NOMO-1 treated with dmso at 0.1 percent for 144 hours (cell line): ENCODE results near the gene ASAH2B.

Experiments used
- DNase-seq: peaks from one replicate; lab custom pipeline; 2025; ENCODE audit not compliant: unreplicated experiment; lab: John Stamatoyannopoulos, UW

ASAH2B gene

DNA sequence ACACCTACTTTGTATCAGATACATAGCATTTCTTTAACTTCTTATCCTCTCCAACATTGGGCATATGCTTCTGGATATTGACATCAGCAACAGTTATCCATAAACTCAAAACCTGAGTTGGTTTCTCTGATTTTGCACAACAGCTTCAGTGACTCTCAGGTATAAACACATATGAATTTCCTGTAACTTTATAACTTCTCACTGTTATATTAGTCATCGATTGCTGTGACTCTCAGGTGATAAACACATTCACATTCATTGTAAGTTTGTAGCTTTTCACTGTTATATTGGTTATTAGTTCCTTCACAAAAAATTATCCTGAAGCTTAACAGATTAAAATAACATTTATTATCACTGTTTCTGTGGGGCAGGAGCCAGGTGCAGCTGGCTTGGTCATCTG, 57.0 kb downstream of the ASAH2B start:
- DNase-seq, result no peak

DNA sequence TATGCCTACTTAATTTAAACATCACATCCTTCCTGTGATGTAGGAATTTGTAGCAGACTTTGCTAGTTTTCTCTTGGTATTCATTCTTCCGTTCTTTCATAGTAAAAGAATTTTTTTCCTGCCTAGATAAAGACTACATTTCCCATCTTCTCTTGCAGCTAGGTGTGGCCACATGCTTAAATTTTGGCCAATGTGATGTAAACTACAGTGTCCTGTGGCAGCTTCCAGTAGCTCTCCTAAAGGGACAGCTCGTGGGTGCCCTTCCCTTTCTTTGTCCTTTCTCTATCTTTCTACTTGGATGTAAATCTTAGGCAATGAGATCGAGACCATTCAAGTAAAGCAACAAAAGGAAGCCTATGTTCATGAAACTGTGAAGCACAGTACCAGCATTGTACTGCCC, 58.6 kb downstream of the ASAH2B start:
- DNase-seq, result no peak

DNA sequence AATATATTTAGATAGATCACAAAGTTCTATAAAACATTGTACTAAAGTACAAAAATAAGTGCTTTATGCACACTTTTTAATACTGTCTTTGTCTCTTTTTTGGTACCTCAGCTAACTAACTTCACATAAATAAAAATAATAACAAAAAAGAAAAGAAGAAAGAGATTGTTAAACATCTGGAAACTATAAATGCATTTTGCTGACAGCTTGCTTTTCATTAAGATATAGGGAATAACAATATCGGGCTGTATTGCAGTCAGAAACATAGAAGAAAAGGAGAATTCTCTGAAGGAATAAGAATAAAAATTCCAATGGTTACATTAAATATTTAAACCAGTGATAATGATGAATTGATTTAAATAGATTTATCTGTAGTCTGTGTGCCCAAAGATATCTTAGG, 59.9 kb downstream of the ASAH2B start:
- no peak for DNase-seq

DNA sequence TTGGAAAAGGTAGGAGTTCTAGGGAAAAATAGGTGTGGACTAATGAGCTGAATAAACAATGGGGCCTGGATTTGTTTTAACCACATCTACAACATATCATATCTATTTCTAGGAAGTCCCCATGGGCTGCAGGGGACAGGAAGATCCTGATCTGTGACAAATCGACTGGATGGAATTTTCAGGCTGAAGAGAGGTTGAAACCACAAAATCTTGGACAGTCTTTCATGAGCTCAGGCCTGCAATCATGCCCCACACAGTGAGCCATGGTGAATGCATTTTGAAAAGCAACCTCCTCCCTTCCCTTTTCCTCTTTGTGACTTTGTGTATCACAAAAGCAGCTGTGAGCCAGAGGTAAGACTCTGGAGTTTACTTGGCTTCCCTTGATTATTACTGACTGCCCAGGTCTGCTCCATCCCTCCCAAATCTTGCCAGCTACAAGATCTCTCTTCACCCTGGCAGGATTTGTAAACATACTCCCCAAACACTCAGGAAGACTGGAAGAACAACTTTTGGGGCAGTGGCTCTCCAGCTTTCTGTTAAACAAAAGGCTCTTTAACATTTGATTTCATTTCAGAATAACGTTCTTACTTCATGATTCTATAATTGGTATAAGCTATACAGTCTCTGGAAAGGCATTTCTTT, 66.4 kb downstream of the ASAH2B start:
- no peak for DNase-seq

DNA sequence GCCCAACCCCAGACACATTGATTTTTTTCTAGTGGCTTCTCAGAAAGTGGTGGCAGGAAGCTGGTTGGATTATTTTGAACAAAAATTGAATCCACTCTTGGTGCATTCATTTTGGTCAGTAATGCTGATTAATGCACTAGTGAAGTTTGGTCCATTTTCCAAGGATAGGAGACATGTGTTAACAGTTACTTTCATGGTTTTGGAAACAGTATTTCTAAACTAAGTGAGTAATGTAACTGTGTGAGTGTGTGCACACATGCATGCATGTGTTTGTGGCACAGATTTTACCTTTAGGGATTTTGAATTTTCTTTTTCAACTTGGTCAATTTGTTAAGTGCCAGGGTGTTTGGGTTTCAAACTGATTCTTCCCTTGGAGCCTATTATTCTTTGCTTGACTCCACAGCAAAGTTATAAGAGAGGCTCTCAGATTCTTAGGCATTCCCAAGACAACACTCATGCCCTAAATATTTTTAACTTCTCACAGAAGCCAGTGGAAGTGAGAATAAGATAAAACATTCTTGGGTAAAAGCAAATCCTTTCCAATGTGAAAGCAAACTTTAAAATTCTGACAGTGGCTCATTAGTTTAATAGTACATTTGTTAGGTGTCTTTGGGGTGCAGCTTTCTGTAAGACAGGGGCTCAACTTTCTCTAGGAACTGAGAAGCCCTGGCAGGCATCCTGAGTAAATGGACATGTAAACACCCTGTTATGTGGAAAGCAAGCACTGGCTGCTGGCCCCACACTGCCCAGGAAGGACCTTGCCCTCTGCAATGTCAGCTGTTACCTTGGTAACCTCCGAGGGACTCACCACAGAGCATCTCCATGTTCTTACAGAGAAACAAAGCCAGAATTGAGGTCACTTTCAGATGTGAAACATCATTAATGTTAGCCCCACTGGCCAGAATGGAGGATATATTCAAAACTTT, 68.4 kb downstream of the ASAH2B start:
- DNase-seq, result no peak
